Type B pancreatic cell (in vitro differentiated cells): ENCODE measurements around the gene TEX44. TPM values are rescaled to one million over a fixed set of nuclear protein-coding genes. Genes with fewer than 3 reads are reported as not detected.
"Not testable (repeated sequence)": the region's sequence is repeated elsewhere in the genome, so short reads cannot be mapped to it uniquely, and the experiment has no call there.

Experiments
- DNase-seq: peaks from one replicate; pipeline ENCODE4 v3.0.0; 2021; ENCODE audit warnings: mixed read lengths; ENCODE audit not compliant: unreplicated experiment; ENCODE audit errors: extremely low spot score
- H3K27ac Mint-ChIP-seq: 2 replicates; pipeline ENCODE4 v1.8.0; 2021; ENCODE audit warnings: mild to moderate bottlenecking, mixed read lengths
- H3K27me3 Mint-ChIP-seq: 2 replicates; pipeline ENCODE4 v1.8.0; 2021; ENCODE audit warnings: mixed read lengths
- H3K36me3 Mint-ChIP-seq: 2 replicates; pipeline ENCODE4 v1.8.0; 2021; ENCODE audit warnings: mixed read lengths
- H3K4me1 Mint-ChIP-seq: one replicate; pipeline ENCODE4 v1.8.0; 2021; ENCODE audit warnings: mixed read lengths; ENCODE audit not compliant: unreplicated experiment
- H3K4me3 Mint-ChIP-seq: 2 replicates; pipeline ENCODE4 v1.8.0; 2021; ENCODE audit warnings: mild to moderate bottlenecking, mixed read lengths
- H3K9me3 Mint-ChIP-seq: 2 replicates; pipeline ENCODE4 v1.8.0; 2021; ENCODE audit warnings: mixed read lengths
- total RNA-seq: library from RNA; stranded (reverse); gene quantifications from 2 replicates; pipeline ENCODE4 v1.2.1, GENCODE V29; 2021; ENCODE audit warnings: low replicate concordance
- TF ChIP-seq, protein P1 (sequence below): fragments of 200-600 bp; sonication (generic); conservative IDR thresholded peaks from 2 replicates; pipeline ENCODE4 v1.5.0; 2021; ENCODE audit warnings: antibody characterized with exemption, mild to moderate bottlenecking

Gene TEX44
- total RNA-seq, 1 donor from 2014 or later, result not detected

DNA sequence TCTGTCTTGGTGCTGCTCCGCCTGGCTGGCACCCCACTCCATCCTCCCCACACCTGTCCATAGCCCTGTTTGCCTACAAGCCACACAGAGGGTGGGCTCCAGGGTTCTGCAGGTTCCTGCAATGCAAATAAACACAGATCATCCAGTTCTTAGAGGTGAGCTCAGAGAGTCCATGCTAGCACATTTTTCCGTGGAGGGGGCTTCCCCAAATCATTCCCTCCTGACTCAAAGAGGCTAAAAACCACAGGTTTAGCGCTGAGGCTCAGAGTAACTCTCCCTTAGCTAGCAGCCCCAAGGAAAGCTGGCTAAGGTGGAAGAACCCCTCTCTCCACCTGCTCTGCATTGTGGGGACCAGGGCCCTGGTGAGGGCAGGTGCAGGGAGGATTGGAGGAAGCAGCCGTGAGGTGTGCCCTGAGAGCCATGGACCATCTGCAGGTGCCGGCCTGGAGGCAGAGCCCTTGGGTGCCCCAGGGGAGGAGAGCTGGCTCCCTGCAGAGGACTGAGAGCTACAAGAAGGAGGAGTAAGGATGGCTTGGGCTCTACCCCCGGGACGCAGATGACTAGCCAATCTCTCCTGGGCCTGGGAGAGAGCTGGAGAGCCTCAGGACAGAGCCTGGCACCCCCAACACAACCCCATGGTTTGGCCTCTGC is 23.8 kb upstream of the TEX44 start:
- Mint-ChIP-seq H3K27ac (no peak overlapping the region), H3K4me1 (peaks cover 10% of the 10 kb centered on the region), H3K27me3 (no peaks in the 10 kb centered on the region), H3K4me3 (no peak overlapping the region), H3K9me3 (peaks cover 4% of the 10 kb centered on the region), H3K36me3 (no peaks in the 10 kb centered on the region)
- DNase-seq, result no peak
- TF ChIP-seq, protein P1, sequence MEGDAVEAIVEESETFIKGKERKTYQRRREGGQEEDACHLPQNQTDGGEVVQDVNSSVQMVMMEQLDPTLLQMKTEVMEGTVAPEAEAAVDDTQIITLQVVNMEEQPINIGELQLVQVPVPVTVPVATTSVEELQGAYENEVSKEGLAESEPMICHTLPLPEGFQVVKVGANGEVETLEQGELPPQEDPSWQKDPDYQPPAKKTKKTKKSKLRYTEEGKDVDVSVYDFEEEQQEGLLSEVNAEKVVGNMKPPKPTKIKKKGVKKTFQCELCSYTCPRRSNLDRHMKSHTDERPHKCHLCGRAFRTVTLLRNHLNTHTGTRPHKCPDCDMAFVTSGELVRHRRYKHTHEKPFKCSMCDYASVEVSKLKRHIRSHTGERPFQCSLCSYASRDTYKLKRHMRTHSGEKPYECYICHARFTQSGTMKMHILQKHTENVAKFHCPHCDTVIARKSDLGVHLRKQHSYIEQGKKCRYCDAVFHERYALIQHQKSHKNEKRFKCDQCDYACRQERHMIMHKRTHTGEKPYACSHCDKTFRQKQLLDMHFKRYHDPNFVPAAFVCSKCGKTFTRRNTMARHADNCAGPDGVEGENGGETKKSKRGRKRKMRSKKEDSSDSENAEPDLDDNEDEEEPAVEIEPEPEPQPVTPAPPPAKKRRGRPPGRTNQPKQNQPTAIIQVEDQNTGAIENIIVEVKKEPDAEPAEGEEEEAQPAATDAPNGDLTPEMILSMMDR, result no peak

- H3K27ac Mint-ChIP-seq, result peak overlapping the region; percentile 91
- not testable (repeated sequence) for H3K4me3 Mint-ChIP-seq, H3K27me3 Mint-ChIP-seq, H3K9me3 Mint-ChIP-seq, H3K4me1 Mint-ChIP-seq, H3K36me3 Mint-ChIP-seq, DNase-seq
These were observed 21.7 kb upstream of the TEX44 start for GRCh38 chr2:231570915-231571314.

- Mint-ChIP-seq H3K9me3 (peaks cover 4% of the 10 kb centered on the region), H3K4me3 (peak overlapping the region; percentile 62), H3K4me1 (peaks cover 14% of the 10 kb centered on the region), H3K36me3 (no peaks in the 10 kb centered on the region), H3K27me3 (no peaks in the 10 kb centered on the region), H3K27ac (peak overlapping the region; percentile 91)
- DNase-seq, result no peak
- TF ChIP-seq, protein P1, result no peak
These were observed 20.9 kb upstream of the TEX44 start for GRCh38 chr2:231571661-231572191.

GRCh38 chr2:231573096-231573495 is 19.6 kb upstream of the TEX44 start:
- H3K4me1 Mint-ChIP-seq, result peaks cover 14% of the 10 kb centered on the region
- H3K27ac Mint-ChIP-seq, result peak overlapping the region; percentile 26
- H3K27me3 Mint-ChIP-seq, result no peaks in the 10 kb centered on the region
- no peaks in the 10 kb centered on the region for H3K9me3 Mint-ChIP-seq
- DNase-seq, result no peak
- TF ChIP-seq, protein P1, result no peak
- H3K4me3 Mint-ChIP-seq, result no peak overlapping the region
- no peaks in the 10 kb centered on the region for H3K36me3 Mint-ChIP-seq

GRCh38 chr2:231573698-231574421 is 18.8 kb upstream of the TEX44 start:
- Mint-ChIP-seq H3K9me3 (no peaks in the 10 kb centered on the region), H3K27ac (peak overlapping the region; percentile 26), H3K4me1 (peaks cover 14% of the 10 kb centered on the region), H3K4me3 (no peak overlapping the region), H3K36me3 (no peaks in the 10 kb centered on the region), H3K27me3 (no peaks in the 10 kb centered on the region)
- TF ChIP-seq, protein P1, result no peak
- DNase-seq, result no peak

GRCh38 chr2:231575612-231576256 is 16.9 kb upstream of the TEX44 start:
- no peak overlapping the region for H3K4me3 Mint-ChIP-seq
- H3K4me1 Mint-ChIP-seq, result peaks cover 14% of the 10 kb centered on the region
- no peak overlapping the region for H3K27ac Mint-ChIP-seq
- no peak for DNase-seq
- H3K9me3 Mint-ChIP-seq, result peaks cover 6% of the 10 kb centered on the region
- TF ChIP-seq, protein P1, result no peak
- H3K36me3 Mint-ChIP-seq, result no peaks in the 10 kb centered on the region
- no peaks in the 10 kb centered on the region for H3K27me3 Mint-ChIP-seq
